Measurements from ENCODE around the gene PRR29. TPM values are rescaled to one million over a fixed set of nuclear protein-coding genes. Genes with fewer than 3 reads are reported as not detected.

The PRR29 gene
- total RNA-seq, 2 donors from 2014 or later = 0.16 TPM; not detected in 1

- Histone ChIP-seq H3K27me3 (no peaks in the 10 kb centered on the region), H3K4me1 (no peaks in the 10 kb centered on the region), H3K9ac (ENCODE audit: low read depth in 2 of 2, low read length in 2 of 2) (no peak overlapping the region), H3K27ac (peak overlapping the region; percentile 55), H3K9me3 (no peaks in the 10 kb centered on the region), H3K36me3 (no peaks in the 10 kb centered on the region), H3K4me3 (no peak overlapping the region)
- DNase-seq = peak; percentile 80
- intact Hi-C loops (cut with DNase I) = no loop called here
- TF ChIP-seq CTCF (IDR thresholded peaks at IDR 0.05) = no peak
These were observed 13.3 kb upstream of the PRR29 start for GRCh38 chr17:63984651-63985386.

- no peak for DNase-seq
- intact Hi-C loops (cut with DNase I) = no loop called here
- H3K9ac ChIP-seq (ENCODE audit: low read depth in 2 of 2, low read length in 2 of 2) = no peak overlapping the region
- TF ChIP-seq CTCF (IDR thresholded peaks at IDR 0.05) = no peak
- no peaks in the 10 kb centered on the region for H3K4me1 ChIP-seq
- H3K36me3 ChIP-seq = no peaks in the 10 kb centered on the region
- H3K9me3 ChIP-seq = no peaks in the 10 kb centered on the region
- peak overlapping the region; percentile 55 for H3K27ac ChIP-seq
- H3K27me3 ChIP-seq = no peaks in the 10 kb centered on the region
- no peak overlapping the region for H3K4me3 ChIP-seq
These were observed 12.6 kb upstream of the PRR29 start for GRCh38 chr17:63985387-63986140.

GRCh38 chr17:63986821-63987220 lies 11.3 kb upstream of the PRR29 start:
- H3K9ac ChIP-seq (ENCODE audit: low read depth in 2 of 2, low read length in 2 of 2) = no peak overlapping the region
- no peaks in the 10 kb centered on the region for H3K9me3 ChIP-seq
- no peak overlapping the region for H3K27ac ChIP-seq
- no peak for TF ChIP-seq CTCF (IDR thresholded peaks at IDR 0.05)
- intact Hi-C loops (cut with DNase I) = no loop called here
- H3K36me3 ChIP-seq = no peaks in the 10 kb centered on the region
- H3K4me3 ChIP-seq = no peak overlapping the region
- H3K4me1 ChIP-seq = no peaks in the 10 kb centered on the region
- no peak for DNase-seq
- H3K27me3 ChIP-seq = no peaks in the 10 kb centered on the region

GRCh38 chr17:63987221-63988126 lies 10.7 kb upstream of the PRR29 start:
- no peak overlapping the region for H3K4me3 ChIP-seq
- TF ChIP-seq CTCF (IDR thresholded peaks at IDR 0.05) = no peak
- no peaks in the 10 kb centered on the region for H3K4me1 ChIP-seq
- H3K9ac ChIP-seq (ENCODE audit: low read depth in 2 of 2, low read length in 2 of 2) = no peak overlapping the region
- no peaks in the 10 kb centered on the region for H3K9me3 ChIP-seq
- no peak for DNase-seq
- H3K27me3 ChIP-seq = no peaks in the 10 kb centered on the region
- H3K36me3 ChIP-seq = no peaks in the 10 kb centered on the region
- no peak overlapping the region for H3K27ac ChIP-seq
- intact Hi-C loops (cut with DNase I) = no loop called here

- no peak for DNase-seq
- Histone ChIP-seq H3K27me3 (no peaks in the 10 kb centered on the region), H3K4me1 (no peaks in the 10 kb centered on the region), H3K9ac (ENCODE audit: low read depth in 2 of 2, low read length in 2 of 2) (no peak overlapping the region), H3K27ac (no peak overlapping the region), H3K36me3 (no peaks in the 10 kb centered on the region), H3K4me3 (no peak overlapping the region), H3K9me3 (no peaks in the 10 kb centered on the region)
- intact Hi-C loops (cut with DNase I) = no loop called here
- TF ChIP-seq CTCF (IDR thresholded peaks at IDR 0.05) = no peak
These were observed 10.0 kb upstream of the PRR29 start for GRCh38 chr17:63988127-63988478.
